Measurements from ENCODE around the gene PFN3.

PFN3 gene

DNA sequence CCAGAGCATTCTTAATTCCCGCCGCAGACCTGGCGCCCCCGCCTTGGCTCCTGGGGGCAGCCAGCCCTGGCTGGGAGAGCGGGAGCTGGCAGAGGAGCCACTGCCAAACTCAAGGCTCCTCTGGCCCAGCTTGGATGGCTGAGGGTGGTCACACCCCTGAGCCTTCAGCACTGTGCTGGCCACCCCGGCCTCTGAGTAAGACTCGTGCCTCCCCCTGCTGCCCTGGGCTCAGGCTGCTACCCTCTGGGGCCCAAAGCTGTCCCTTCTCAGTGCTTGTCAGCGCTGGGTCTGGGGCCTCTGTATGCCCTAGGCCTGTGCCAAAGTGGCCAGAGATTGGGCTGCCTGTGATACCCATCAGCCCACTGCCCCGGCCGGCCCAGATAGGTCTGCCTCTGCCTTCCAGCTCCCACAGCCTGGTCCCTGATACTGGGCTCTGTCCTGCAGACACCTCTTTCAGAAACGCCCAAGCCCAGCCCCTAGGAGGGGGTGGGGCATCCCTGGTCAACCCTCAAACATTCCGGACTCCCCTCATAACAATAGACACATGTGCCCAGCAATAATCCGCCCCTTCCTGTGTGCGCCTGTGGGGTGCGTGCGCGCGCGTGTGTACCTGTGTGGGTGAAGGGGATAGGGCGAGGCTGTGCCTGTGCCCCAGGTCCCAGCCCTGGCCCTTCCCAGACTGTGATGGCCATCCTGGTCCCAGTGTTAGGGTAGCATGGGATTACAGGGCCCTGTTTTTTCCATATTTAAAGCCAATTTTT lies 41.8 kb upstream of the PFN3 start:
- TF ChIP-seq, protein P1, sequence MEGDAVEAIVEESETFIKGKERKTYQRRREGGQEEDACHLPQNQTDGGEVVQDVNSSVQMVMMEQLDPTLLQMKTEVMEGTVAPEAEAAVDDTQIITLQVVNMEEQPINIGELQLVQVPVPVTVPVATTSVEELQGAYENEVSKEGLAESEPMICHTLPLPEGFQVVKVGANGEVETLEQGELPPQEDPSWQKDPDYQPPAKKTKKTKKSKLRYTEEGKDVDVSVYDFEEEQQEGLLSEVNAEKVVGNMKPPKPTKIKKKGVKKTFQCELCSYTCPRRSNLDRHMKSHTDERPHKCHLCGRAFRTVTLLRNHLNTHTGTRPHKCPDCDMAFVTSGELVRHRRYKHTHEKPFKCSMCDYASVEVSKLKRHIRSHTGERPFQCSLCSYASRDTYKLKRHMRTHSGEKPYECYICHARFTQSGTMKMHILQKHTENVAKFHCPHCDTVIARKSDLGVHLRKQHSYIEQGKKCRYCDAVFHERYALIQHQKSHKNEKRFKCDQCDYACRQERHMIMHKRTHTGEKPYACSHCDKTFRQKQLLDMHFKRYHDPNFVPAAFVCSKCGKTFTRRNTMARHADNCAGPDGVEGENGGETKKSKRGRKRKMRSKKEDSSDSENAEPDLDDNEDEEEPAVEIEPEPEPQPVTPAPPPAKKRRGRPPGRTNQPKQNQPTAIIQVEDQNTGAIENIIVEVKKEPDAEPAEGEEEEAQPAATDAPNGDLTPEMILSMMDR (IDR thresholded peaks at IDR 0.05; ENCODE audit: insufficient read depth, low read depth, low read length, missing control alignments), result no peak
- H3K4me3 ChIP-seq (ENCODE audit: low read depth, low read length), result no peak overlapping the region
- DNase-seq (ENCODE audit: low read depth), result no peak

DNA sequence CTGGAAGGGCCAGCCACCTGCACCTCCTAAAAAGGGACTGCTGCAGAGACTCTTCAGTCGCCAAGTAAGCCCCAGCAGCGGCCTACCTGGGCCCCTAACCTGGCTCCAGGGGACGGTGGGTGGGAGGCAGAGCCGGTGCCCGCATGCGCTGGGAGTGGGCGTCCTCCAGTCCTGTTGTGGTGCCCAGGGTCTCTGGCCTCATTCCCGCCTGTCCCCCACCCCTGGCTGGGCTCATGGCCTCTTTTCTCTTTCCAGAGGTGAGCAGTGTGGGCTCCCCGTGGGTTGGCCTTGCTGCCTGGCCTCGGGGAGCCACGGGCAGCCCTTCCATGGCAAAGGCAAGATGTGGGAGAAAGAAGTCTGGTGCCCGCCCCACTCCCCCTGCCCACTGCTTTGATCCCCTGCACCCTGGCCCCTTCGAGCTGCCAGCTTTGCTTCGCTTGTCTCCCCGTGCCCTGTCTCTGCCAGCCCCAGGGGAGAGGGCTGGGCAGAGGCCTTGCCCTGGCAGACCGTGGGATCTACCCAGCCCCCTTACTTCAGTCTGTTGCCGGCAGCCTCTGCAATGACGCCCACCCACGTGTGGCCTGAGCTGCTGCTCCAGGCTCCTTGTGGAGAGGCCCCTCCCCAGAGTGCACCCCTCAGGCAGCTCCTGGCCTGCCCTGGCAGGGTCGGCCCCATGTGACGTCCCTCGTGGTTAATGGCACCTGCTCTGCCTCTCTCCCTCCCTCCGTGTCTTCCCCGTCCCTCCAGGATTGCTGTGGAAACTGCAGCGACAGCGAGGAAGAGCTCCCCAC lies 40.7 kb upstream of the PFN3 start:
- DNase-seq (ENCODE audit: low read depth), result no peak
- TF ChIP-seq, protein P1 (IDR thresholded peaks at IDR 0.05; ENCODE audit: insufficient read depth, low read depth, low read length, missing control alignments), result no peak
- no peak overlapping the region for H3K4me3 ChIP-seq (ENCODE audit: low read depth, low read length)

GRCh38 chr5:177440211-177440989 lies 39.9 kb upstream of the PFN3 start:
- TF ChIP-seq, protein P1 (IDR thresholded peaks at IDR 0.05; ENCODE audit: insufficient read depth, low read depth, low read length, missing control alignments), result no peak
- peak; percentile 10 for DNase-seq (ENCODE audit: low read depth)
- H3K4me3 ChIP-seq (ENCODE audit: low read depth, low read length), result no peak overlapping the region

GRCh38 chr5:177439518-177440053 lies 39.1 kb upstream of the PFN3 start:
- TF ChIP-seq, protein P1 (IDR thresholded peaks at IDR 0.05; ENCODE audit: insufficient read depth, low read depth, low read length, missing control alignments), result no peak
- DNase-seq (ENCODE audit: low read depth), result no peak
- no peak overlapping the region for H3K4me3 ChIP-seq (ENCODE audit: low read depth, low read length)

DNA sequence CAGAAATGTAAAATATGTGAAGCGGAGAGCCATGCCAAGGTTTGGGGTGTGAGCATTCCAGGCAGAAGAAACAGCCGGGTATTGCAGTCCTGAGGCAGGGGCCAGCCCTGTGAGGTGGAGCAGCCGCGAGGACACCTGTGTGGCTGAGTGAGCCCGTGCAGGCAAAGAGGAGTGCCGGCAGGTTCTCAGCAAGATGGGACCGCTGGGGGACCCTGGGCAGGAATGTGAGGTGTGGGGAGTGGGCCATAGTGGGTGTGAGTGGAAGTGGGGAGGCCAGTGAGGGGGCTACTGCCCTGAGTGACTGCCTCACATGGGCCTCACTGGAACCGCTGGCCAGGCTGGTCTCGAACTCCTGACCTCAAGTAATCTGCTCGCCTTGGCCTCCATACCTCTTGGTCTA lies 38.0 kb upstream of the PFN3 start:
- DNase-seq (ENCODE audit: low read depth), result peak; percentile 5
- TF ChIP-seq, protein P1 (IDR thresholded peaks at IDR 0.05; ENCODE audit: insufficient read depth, low read depth, low read length, missing control alignments), result no peak

GRCh38 chr5:177437623-177438022 lies 37.2 kb upstream of the PFN3 start:
- DNase-seq (ENCODE audit: low read depth), result no peak
- no peak overlapping the region for H3K4me3 ChIP-seq (ENCODE audit: low read depth, low read length)
- TF ChIP-seq, protein P1 (IDR thresholded peaks at IDR 0.05; ENCODE audit: insufficient read depth, low read depth, low read length, missing control alignments), result no peak

More for the DNA sequence above, 38.0 kb upstream of the PFN3 start:
- H3K4me3 ChIP-seq (ENCODE audit: low read depth, low read length), result no peak overlapping the region

Data from GM12865 (cell line).